UCSD-AML1 (cell line): ENCODE results near the gene TSHZ1.
A peak's percentile ranks its signal among the peaks of the same experiment; 100 is the strongest.

Experiments used
- DNase-seq: peaks from one replicate; lab custom pipeline; 2025; ENCODE audit not compliant: unreplicated experiment; lab: John Stamatoyannopoulos, UW

TSHZ1 gene

DNA sequence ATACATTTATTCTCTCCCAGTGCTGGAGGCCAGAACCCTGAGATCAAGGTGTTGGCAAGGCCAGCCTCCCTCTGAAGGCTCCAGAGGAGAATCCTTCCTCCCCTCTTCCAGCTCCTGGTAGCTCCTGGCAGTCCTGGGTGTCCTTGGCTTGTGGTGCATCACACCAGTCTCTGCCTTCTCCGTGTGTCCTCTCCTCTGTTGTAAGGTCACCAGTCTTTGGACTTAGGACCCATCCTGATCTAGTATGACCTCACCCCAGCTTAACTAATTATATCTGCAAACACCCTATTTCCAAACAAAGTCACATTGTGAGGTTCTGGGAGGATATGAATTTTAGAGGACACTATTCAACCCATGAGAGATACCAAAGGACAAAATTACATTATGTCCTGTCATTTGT lies 31.1 kb downstream of the TSHZ1 start:
- DNase-seq, result no peak

DNA sequence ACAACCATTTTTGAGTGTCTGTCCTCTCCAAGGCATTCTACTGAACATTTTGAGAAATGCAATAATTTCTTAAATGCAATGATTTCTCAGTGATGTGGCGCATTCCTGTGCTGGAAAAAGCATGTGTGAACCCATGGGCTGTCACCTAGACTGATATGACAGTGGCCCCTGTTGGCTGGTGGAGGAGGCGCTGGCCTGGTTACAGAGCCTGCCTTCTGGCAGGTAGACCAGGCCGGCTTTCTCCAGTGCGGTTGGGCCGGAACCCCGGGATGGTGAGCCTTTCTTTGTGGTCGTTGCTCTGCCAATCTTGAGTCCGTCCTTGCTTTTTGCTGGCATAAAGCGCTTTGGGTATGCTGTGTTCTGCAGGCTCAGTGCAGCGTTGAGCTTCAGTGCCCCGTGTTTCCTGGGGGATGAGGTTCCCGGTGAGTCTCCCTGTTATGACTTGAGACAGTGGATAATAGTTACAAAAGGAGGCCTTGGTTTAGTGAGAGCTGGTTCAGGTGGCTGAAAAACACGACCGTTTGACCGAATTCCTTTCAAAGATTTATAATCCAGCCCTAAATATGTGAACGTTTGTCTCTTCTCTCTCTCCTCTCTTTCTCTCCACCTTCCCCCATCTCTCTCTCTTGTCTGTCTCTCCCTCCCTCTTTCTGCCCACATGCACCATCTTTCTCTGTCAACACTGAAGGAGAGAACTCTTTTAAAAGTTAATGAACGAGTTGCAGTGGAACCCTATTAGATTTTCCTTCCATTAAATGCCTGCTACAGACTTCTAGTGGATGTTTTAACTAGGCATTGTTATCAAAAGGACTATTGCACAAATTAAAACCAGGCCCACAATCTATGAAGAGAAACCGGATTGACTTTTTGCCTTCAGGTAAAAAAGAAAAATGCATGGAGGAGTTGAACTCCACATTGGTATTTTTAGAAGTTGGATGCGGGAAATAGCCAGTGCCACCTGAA lies 34.0 kb downstream of the TSHZ1 start:
- DNase-seq, result no peak

GRCh38 chr18:75246721-75247610 lies 36.4 kb downstream of the TSHZ1 start:
- DNase-seq, result no peak

GRCh38 chr18:75247611-75248421 lies 37.2 kb downstream of the TSHZ1 start:
- DNase-seq, result no peak

GRCh38 chr18:75248426-75249174 lies 38.0 kb downstream of the TSHZ1 start:
- DNase-seq, result no peak

DNA sequence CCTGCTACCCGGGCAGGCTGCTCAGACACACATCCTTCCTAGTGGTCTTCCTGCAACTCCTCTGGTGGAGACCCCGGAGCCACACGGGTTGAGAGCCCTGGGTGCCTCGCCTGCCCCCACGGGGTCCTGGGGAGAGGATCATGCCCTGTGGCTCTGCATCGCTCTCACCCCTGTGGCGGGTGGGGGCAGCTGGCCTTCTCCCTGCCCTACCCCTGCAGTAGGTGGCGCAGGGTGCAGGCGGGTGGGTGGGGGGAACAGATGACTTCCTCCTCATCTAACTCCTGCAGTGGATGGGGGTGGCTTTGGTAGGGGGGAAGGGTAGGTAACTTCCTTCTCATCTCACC lies 38.5 kb downstream of the TSHZ1 start:
- DNase-seq, result no peak

- peak; percentile 30 for DNase-seq
Measured at GRCh38 chr18:75249672-75250470, 39.3 kb downstream of the TSHZ1 start.

- DNase-seq, result no peak
Measured at GRCh38 chr18:75250471-75250821, 39.8 kb downstream of the TSHZ1 start.

DNA sequence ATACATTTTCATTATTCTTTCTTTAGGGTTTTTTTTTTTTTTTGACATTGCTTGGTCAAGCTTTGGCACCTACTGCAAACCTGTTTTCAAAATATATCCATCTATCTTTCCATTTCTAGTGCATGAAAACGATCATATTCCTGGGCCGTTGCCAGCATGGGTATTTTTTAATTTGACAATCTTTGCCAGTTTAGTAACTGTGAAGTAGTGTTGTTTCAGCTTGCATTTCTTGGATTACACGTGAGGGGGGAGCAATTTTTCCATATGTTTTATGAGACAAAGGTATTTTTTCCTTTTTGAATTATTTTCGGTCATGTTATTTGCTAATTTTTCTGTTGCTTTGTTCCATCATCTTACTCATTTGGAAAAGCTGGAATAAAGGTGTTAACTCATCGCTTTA lies 40.9 kb downstream of the TSHZ1 start:
- no peak for DNase-seq

DNA sequence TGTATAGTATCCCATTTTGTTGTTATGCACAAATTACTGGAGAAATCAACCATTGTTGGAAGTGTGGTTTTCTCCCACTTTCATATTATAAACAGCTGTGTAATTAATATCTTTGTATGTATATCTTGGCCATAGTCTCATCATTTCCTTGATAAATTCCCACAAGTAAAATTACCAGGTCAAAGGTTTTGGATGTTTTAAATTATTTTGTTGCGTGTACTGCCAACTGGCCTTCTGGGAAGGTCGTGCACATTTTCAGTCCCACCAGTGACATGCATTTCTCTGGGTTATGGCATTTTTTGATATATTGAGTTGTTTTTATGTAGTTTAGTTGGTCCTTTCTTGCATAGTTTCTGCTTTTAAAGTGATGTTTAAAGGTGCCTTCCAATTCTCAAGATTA lies 41.5 kb downstream of the TSHZ1 start:
- no peak for DNase-seq

GRCh38 chr18:75253043-75253442 lies 42.4 kb downstream of the TSHZ1 start:
- DNase-seq, result no peak

DNA sequence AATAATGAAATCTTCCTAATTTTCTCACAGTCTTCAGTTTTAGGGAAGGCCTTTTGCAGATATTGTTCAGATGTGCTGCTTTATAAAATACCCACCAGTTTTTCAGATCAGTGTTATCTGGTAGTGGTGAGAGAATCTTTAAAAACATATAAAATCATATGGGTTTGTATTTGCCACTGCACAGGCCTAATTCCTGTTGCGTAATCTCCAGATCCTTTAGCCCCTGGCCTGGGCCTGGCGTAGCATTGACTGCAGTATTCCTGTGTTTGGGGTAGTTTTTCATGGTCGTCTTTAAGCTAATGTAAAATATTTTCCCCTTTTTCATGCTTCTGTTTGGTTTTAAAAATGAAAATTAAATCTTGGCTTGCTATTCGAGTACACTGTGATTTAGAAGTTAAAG lies 43.2 kb downstream of the TSHZ1 start:
- no peak for DNase-seq

GRCh38 chr18:75255094-75255493 lies 44.5 kb downstream of the TSHZ1 start:
- no peak for DNase-seq

DNA sequence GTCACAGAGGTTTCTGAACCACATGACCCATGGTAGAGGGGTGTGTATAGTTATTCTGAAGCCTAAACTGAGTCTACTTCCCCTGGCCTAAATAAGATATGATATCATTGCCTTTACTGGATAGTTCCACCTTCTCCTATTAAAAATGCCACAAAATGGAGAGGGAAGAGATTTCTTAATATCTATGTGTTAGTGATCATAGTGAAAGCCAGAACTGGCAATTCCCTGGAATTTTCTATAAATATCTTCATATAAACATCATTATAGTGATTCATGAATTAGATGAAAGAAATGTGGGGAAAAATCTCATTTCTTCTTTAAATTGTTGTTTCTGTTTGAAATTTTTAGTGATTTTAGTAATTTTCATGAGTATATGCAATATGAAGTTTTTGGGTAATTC lies 45.8 kb downstream of the TSHZ1 start:
- no peak for DNase-seq

GRCh38 chr18:75257605-75258004 lies 47.0 kb downstream of the TSHZ1 start:
- DNase-seq, result no peak

DNA sequence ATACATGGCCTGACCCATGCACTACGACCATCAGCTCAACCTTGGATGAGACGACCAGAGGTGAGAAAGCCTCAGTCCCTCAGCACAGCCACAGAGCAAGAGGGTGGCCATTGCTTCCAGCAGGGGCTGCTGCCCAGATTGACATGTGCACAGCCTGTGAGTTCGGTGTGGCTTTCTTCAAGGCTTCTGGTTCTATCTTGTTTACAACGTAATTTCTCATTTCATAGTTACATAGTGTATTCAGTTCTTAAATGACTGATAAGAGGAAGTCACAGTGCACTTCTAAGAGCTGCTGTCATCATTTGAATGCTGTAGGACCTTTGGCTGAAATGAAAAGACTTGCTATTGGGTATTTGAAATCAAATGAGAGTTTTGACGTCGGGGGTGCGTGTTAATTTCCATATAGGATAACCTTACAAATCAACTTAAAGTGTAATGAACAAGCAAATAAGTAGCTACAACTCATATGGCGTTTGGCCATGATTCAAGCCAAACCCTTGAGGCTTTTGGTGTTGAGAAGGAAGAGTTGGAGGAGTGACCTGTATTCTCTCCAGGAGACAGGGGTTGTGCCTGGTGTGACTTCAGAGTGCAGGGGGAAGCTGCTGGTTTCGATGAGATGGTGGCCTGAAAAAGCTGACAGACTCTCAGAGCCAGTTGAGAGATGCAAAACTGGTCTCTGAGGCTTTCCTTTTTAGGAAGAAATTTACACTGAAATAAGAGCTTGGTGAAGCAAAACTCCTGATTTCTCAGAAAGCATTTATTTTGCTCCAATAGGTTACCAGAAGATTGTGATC lies 51.0 kb downstream of the TSHZ1 start:
- DNase-seq, result no peak

DNA sequence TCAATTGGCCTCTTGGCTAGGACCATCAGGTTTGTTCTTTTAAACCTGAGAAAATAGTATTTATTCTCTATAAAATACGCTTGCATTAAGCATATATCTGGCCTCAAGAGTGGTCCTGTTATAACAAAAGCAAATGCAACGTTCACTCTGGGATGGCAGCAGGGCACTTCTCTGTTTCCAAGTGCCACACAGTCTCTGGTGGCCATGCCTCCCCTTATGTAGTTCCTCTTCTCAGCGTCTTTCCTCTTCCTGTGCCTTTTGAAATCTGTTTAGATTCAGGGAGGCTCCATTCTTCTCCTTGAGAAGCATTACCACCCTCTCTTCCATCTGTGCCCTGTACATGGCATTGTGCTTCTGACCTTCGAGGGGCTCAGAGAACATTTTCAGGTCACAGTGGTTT lies 51.9 kb downstream of the TSHZ1 start:
- DNase-seq, result no peak

DNA sequence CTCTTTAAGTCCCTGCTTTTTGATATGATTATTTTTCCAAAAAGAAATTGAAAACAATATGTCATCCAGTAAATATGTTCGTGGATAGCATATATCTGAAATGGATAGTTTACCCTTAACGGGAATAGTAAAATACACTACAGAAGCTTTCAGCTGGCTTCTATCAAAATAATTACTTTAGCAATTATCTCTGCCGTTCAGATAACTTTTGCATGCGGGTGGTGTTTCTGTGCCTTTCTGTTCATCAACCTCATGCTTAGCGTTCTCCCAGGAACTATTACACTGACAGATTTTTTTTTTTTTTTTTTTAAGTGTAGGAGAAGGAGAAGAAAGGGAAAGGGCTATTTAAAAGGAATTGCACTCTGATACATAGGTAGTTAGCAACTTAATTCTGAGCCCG lies 53.6 kb downstream of the TSHZ1 start:
- DNase-seq, result no peak
